Measurements from ENCODE around the gene CUZD1. TPM values are rescaled to one million over a fixed set of nuclear protein-coding genes. Genes with fewer than 3 reads are reported as not detected.

The CUZD1 gene
- polyA plus RNA-seq, 1 donor from 2014 or later = not detected

GRCh38 chr10:122879339-122880273, 33.9 kb upstream of the CUZD1 start, which contains the start of gene FAM24B:
Gene FAM24B (minus strand): TSS chr10:122879581. CDS start chr10:122850515, 29,066 bp downstream.
- Histone ChIP-seq H3K9ac (ENCODE audit: low read length) (no peak within 1 kb of the TSS), H3K27ac (ENCODE audit: low read length) (no peak within 1 kb of the TSS), H3K4me2 (ENCODE audit: low read length) (no peak within 1 kb of the TSS), H4K20me1 (ENCODE audit: insufficient read depth) (no peaks in the 10 kb centered on the region), H3K4me3 (ENCODE audit: low read length) (peak within 1 kb of the TSS; percentile 43), H3K9me2 (ENCODE audit: insufficient read depth, low read length) (no peaks in the 10 kb centered on the region), H3K79me2 (replicated peaks; ENCODE audit: insufficient read depth, low read length) (no peaks in the 10 kb centered on the region), H3K36me3 (ENCODE audit: insufficient read depth, low read length) (no peaks in the 10 kb centered on the region), H3K9me3 (ENCODE audit: low read length) (no peaks in the 10 kb centered on the region), H2AFZ (ENCODE audit: low read depth, low read length) (no peak within 1 kb of the TSS), H3K27me3 (ENCODE audit: insufficient read depth, low read depth, low read length) (no peaks in the 10 kb centered on the region), H3F3A (ENCODE audit: insufficient read depth, low read length, poor library complexity, severe bottlenecking) (no peaks in the 10 kb centered on the region)
- no peak for TF ChIP-seq SMC3 (conservative IDR thresholded peaks at IDR 0.05; ENCODE audit: poor library complexity)

GRCh38 chr10:122878799-122879338, 33.2 kb upstream of the CUZD1 start:
- H3K27ac ChIP-seq (ENCODE audit: low read length) = no peak overlapping the region
- H3K9me3 ChIP-seq (ENCODE audit: low read length) = no peaks in the 10 kb centered on the region
- peak overlapping the region; percentile 22 for H3K4me3 ChIP-seq (ENCODE audit: low read length)
- H3K9me2 ChIP-seq (ENCODE audit: insufficient read depth, low read length) = no peaks in the 10 kb centered on the region
- TF ChIP-seq EP300 (conservative IDR thresholded peaks at IDR 0.05; ENCODE audit: poor library complexity, severe bottlenecking) = no peak
- no peak for TF ChIP-seq EZH2 (IDR thresholded peaks at IDR 0.05; ENCODE audit: borderline replicate concordance, insufficient read depth, low read length, poor library complexity, severe bottlenecking)
- no peak for TF ChIP-seq POLR2AphosphoS5 (IDR thresholded peaks at IDR 0.05)
- TF ChIP-seq, protein P1, sequence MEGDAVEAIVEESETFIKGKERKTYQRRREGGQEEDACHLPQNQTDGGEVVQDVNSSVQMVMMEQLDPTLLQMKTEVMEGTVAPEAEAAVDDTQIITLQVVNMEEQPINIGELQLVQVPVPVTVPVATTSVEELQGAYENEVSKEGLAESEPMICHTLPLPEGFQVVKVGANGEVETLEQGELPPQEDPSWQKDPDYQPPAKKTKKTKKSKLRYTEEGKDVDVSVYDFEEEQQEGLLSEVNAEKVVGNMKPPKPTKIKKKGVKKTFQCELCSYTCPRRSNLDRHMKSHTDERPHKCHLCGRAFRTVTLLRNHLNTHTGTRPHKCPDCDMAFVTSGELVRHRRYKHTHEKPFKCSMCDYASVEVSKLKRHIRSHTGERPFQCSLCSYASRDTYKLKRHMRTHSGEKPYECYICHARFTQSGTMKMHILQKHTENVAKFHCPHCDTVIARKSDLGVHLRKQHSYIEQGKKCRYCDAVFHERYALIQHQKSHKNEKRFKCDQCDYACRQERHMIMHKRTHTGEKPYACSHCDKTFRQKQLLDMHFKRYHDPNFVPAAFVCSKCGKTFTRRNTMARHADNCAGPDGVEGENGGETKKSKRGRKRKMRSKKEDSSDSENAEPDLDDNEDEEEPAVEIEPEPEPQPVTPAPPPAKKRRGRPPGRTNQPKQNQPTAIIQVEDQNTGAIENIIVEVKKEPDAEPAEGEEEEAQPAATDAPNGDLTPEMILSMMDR (IDR thresholded peaks at IDR 0.05; ENCODE audit: poor library complexity, severe bottlenecking) = no peak
- no peak for TF ChIP-seq REST (IDR thresholded peaks at IDR 0.05; ENCODE audit: borderline replicate concordance)
- TF ChIP-seq RAD21 (conservative IDR thresholded peaks at IDR 0.05) = no peak
- no peak for TF ChIP-seq SMC3 (conservative IDR thresholded peaks at IDR 0.05; ENCODE audit: poor library complexity)
- TF ChIP-seq TAF1 (IDR thresholded peaks at IDR 0.05; ENCODE audit: low read depth) = no peak
- no peak for TF ChIP-seq MXI1 (conservative IDR thresholded peaks at IDR 0.05; ENCODE audit: poor library complexity, severe bottlenecking)
- no peaks in the 10 kb centered on the region for H3F3A ChIP-seq (ENCODE audit: insufficient read depth, low read length, poor library complexity, severe bottlenecking)
- H2AFZ ChIP-seq (ENCODE audit: low read depth, low read length) = no peak overlapping the region
- no peaks in the 10 kb centered on the region for H3K79me2 ChIP-seq (replicated peaks; ENCODE audit: insufficient read depth, low read length)
- H3K27me3 ChIP-seq (ENCODE audit: insufficient read depth, low read depth, low read length) = no peaks in the 10 kb centered on the region
- H4K20me1 ChIP-seq (ENCODE audit: insufficient read depth) = no peaks in the 10 kb centered on the region
- H3K36me3 ChIP-seq (ENCODE audit: insufficient read depth, low read length) = no peaks in the 10 kb centered on the region
- H3K4me2 ChIP-seq (ENCODE audit: low read length) = no peak overlapping the region
- H3K9ac ChIP-seq (ENCODE audit: low read length) = no peak overlapping the region

Measured in neural cell (in vitro differentiated cells).